GM21367 (cell line): ENCODE data around the gene IGSF23.
"Not testable (repeated sequence)": the region's sequence is repeated elsewhere in the genome, so short reads cannot be mapped to it uniquely, and the experiment has no call there.

Experiments used
- ATAC-seq: cut with Tn5 transposase; IDR thresholded peaks from one replicate; pipeline ENCODE4 v1.9.1; 2021; ENCODE audit not compliant: unreplicated experiment

The IGSF23 gene

GRCh38 chr19:44663996-44664395 is 50.6 kb downstream of the IGSF23 start:
- ATAC-seq: no peak

GRCh38 chr19:44664976-44665375 is 51.6 kb downstream of the IGSF23 start:
- no peak for ATAC-seq

- ATAC-seq: no peak
These were observed 53.6 kb downstream of the IGSF23 start for GRCh38 chr19:44666852-44667556.

GRCh38 chr19:44668985-44669764 is 55.8 kb downstream of the IGSF23 start:
- ATAC-seq: no peak

- not testable (repeated sequence) for ATAC-seq
These were observed 56.7 kb downstream of the IGSF23 start for GRCh38 chr19:44670027-44670426.

GRCh38 chr19:44671400-44671799 is 58.0 kb downstream of the IGSF23 start, which contains the start of gene CEACAM19:
TSS of gene CEACAM19 (plus strand) at chr19:44671482. CDS start at chr19:44671932, 450 bp downstream.
- ATAC-seq: no peak

GRCh38 chr19:44672226-44672625 is 58.9 kb downstream of the IGSF23 start:
- no peak for ATAC-seq

- no peak for ATAC-seq
These were observed 60.1 kb downstream of the IGSF23 start for GRCh38 chr19:44673510-44673909.

GRCh38 chr19:44675521-44675920 is 62.2 kb downstream of the IGSF23 start:
- ATAC-seq: no peak

- no peak for ATAC-seq
These were observed 63.9 kb downstream of the IGSF23 start for GRCh38 chr19:44677019-44677811.

GRCh38 chr19:44680536-44680935 is 67.2 kb downstream of the IGSF23 start:
- no peak for ATAC-seq

- ATAC-seq: no peak
These were observed 68.8 kb downstream of the IGSF23 start for GRCh38 chr19:44681992-44682790.

- ATAC-seq: no peak
These were observed 69.4 kb downstream of the IGSF23 start for GRCh38 chr19:44682807-44683206.

- ATAC-seq: no peak
These were observed 70.3 kb downstream of the IGSF23 start for GRCh38 chr19:44683434-44684210.

- ATAC-seq: not testable (repeated sequence)
These were observed 71.0 kb downstream of the IGSF23 start for GRCh38 chr19:44684396-44684795.

- no peak for ATAC-seq
These were observed 71.8 kb downstream of the IGSF23 start for GRCh38 chr19:44684892-44685863.

- ATAC-seq: no peak
These were observed 72.5 kb downstream of the IGSF23 start for GRCh38 chr19:44685877-44686276.
